ENCODE results near the gene SLC22A2. TPM values are rescaled to one million over a fixed set of nuclear protein-coding genes. Genes with fewer than 3 reads are reported as not detected.

SLC22A2 gene
- total and polyA plus RNA-seq, 2 donors (not counting 3 experiments of a cell fraction or from before 2014, with no cell fraction given) = not detected

- ChIA-PET CTCF (no interaction called here), POLR2A (no interaction called here)
- Histone ChIP-seq H3K9me1 (replicated peaks; ENCODE audit: control insufficient read depth, extremely low read depth, insufficient read depth, low read length) (no peaks in the 10 kb centered on the region), H3K9ac (replicated peaks; ENCODE audit: extremely low read depth, insufficient read depth, low read length) (no peak overlapping the region), H3K27me3 (ENCODE audit: control insufficient read depth in 2 of 2, insufficient read depth in 2 of 2, low read length in 2 of 2) (no peaks in the 10 kb centered on the region), H3K4me1 (ENCODE audit: control insufficient read depth, extremely low read depth, insufficient read depth, low read length) (no peaks in the 10 kb centered on the region), H2AFZ (ENCODE audit: low read depth, low read length) (no peak overlapping the region), H3K9me3 (replicated peaks; ENCODE audit: control insufficient read depth, insufficient read depth, low read length) (no peaks in the 10 kb centered on the region), H3K4me2 (ENCODE audit: insufficient read depth, low read length) (no peak overlapping the region), H3K4me3 (replicated peaks in 1 of 3; ENCODE audit: insufficient read depth in 1 of 3, low read depth in 1 of 3, low read length in 3 of 3) (no peak overlapping the region), H3K79me2 (ENCODE audit: control insufficient read depth, insufficient read depth, low read length) (no peaks in the 10 kb centered on the region), H3K36me3 (ENCODE audit: control insufficient read depth in 2 of 2, extremely low read depth in 1 of 2, insufficient read depth in 2 of 2, low read length in 2 of 2) (no peaks in the 10 kb centered on the region), H4K20me1 (replicated peaks; ENCODE audit: control insufficient read depth, extremely low read depth, insufficient read depth, low read length) (no peaks in the 10 kb centered on the region), H3K27ac (ENCODE audit: insufficient read depth, low read depth, low read length) (no peak overlapping the region)
- BruUV-seq (replicated peaks) = no TSS peak
- FAIRE-seq (no peak), DNase-seq (ENCODE audit: low read depth, low spot score) (no peak)
- TF ChIP-seq JUN (IDR thresholded peaks at IDR 0.05; ENCODE audit: borderline replicate concordance, insufficient read depth, insufficient read length, low read depth) (no peak), MYC (IDR thresholded peaks at IDR 0.05; ENCODE audit: low read depth, low read length) (no peak), POLR2A (IDR thresholded peaks at IDR 0.05; ENCODE audit: low read depth, low read length) (no peak), FOS (IDR thresholded peaks at IDR 0.05; ENCODE audit: borderline replicate concordance, insufficient read depth, low read length) (no peak), POLR2AphosphoS5 (IDR thresholded peaks at IDR 0.05; ENCODE audit: insufficient read depth, low read depth, low read length) (no peak), EZH2 (IDR thresholded peaks at IDR 0.05; ENCODE audit: borderline replicate concordance, low read depth, low read length, severe bottlenecking) (no peak), GATA2 (IDR thresholded peaks at IDR 0.05; ENCODE audit: insufficient read depth, insufficient read length, low read depth, low read length) (no peak)
- TF ChIP-seq, protein P1, sequence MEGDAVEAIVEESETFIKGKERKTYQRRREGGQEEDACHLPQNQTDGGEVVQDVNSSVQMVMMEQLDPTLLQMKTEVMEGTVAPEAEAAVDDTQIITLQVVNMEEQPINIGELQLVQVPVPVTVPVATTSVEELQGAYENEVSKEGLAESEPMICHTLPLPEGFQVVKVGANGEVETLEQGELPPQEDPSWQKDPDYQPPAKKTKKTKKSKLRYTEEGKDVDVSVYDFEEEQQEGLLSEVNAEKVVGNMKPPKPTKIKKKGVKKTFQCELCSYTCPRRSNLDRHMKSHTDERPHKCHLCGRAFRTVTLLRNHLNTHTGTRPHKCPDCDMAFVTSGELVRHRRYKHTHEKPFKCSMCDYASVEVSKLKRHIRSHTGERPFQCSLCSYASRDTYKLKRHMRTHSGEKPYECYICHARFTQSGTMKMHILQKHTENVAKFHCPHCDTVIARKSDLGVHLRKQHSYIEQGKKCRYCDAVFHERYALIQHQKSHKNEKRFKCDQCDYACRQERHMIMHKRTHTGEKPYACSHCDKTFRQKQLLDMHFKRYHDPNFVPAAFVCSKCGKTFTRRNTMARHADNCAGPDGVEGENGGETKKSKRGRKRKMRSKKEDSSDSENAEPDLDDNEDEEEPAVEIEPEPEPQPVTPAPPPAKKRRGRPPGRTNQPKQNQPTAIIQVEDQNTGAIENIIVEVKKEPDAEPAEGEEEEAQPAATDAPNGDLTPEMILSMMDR (IDR thresholded peaks at IDR 0.05; ENCODE audit: extremely low read depth in 1 of 2, insufficient read depth in 1 of 2, low read depth in 1 of 2, low read length in 2 of 2) = no peak
- TF ChIP-seq, protein P2, sequence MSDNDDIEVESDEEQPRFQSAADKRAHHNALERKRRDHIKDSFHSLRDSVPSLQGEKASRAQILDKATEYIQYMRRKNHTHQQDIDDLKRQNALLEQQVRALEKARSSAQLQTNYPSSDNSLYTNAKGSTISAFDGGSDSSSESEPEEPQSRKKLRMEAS (IDR thresholded peaks at IDR 0.05; ENCODE audit: insufficient read depth, insufficient read length) = no peak
- intact Hi-C loops (cut with micrococcal nuclease) (no loop called here), dilution Hi-C loops (cut with MboI; ENCODE audit: extremely low pct_ligation_motif_present, low sequenced_read_pairs) (no loop called here)
Measured at GRCh38 chr6:160282444-160282843, 23.8 kb upstream of the SLC22A2 start.

Data from endothelial cell of umbilical vein (primary cell).